Daoy (cell line): ENCODE data around the gene TLR1. TPM values are rescaled to one million over a fixed set of nuclear protein-coding genes. Genes with fewer than 3 reads are reported as not detected.
"Not testable (repeated sequence)": the region's sequence is repeated elsewhere in the genome, so short reads cannot be mapped to it uniquely, and the experiment has no call there.

ENCODE experiments used
- DNase-seq: peaks from one replicate; pipeline ENCODE4 v3.0.0-alpha.2; 2015; ENCODE audit warnings: low read depth
- total RNA-seq: library from RNA; depleted of rRNA; stranded (reverse); fragments of >200 nt; shearing (Covaris generic); gene quantifications from 2 replicates; pipeline ENCODE4 v1.2.3, GENCODE V29; 2014

The TLR1 gene
- total RNA-seq, 1 experiment from 2014 or later = 4.3 TPM

GRCh38 chr4:38807462-38807861 is 2.9 kb upstream of the TLR1 start:
- not testable (repeated sequence) for DNase-seq

- DNase-seq = not testable (repeated sequence)
Observed at GRCh38 chr4:38806251-38806650, 1.7 kb upstream of the TLR1 start.

DNA sequence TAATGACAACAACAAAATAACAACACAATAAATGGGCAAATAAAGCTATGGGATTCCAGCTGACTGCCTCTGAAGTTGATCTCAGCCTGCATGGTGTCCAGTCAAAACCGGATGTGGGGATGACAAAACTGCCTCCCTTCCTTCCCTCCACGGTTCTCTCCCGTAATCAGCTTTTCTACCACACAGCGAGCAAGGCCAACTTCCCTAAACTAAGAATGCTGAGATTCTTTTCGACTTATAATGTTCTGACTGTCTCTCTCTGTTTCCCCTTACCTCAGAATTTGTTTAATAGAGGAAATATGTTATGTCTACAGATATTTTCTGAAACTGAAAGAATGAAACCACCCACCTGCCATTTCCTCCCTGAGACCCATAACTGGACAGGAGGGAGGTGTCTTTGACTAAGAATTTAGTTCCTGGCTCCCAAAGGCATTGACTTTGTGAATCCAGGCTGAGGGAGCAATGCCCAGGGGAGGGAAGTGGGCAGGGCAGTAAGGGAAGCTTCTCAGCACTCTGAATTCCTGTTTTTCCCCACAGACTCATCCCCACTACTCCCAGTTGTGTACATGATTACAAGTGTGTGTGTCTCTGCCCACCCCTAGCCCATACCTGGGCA is 1.0 kb upstream of the TLR1 start:
- DNase-seq = peak; percentile 68

GRCh38 chr4:38803833-38804653 is 548 bp downstream of the TLR1 start:
- no peak for DNase-seq

GRCh38 chr4:38802561-38803355 is 1.8 kb downstream of the TLR1 start:
- DNase-seq = peak; percentile 8

- DNase-seq = no peak
Observed at GRCh38 chr4:38800961-38801450, 3.6 kb downstream of the TLR1 start.

DNA sequence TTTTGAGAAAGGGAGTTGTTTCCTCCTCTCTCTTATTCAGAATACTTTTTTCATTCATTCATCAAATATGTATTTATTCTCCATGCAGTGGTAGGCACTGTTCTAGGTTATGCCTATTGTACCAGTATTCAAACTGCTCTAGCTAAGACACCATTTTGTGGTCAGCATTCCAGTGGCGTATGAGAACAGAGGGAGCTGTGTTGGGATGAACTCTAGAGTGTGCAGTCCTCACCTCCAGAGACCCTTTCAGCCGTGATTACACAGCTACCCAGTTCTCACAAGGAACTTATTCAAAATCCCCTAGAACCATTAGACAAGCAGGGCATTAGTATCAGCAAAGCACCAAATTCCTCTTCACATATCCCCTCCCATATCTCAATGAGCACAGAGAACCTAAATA is 4.2 kb downstream of the TLR1 start:
- no peak for DNase-seq

GRCh38 chr4:38795087-38795486 is 9.5 kb downstream of the TLR1 start:
- DNase-seq = no peak

DNA sequence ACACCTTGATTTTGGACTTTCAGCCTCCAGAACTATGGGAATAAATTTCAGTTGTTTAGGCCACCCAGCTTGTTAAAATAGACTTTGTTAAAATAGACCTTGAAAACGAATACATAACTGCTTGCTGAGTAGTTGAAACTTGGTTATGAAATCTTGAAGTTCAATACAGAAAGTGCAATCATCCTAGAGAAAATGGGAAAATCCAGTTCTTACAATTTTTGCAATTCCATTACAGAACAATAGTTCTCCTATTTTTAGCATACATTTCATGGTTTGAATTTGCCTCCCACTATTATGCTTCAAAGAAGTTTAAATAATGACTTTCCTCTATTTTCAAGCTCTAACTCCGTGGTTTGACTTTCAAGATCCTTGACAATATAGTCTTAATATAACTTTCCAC is 10.5 kb downstream of the TLR1 start:
- no peak for DNase-seq

DNA sequence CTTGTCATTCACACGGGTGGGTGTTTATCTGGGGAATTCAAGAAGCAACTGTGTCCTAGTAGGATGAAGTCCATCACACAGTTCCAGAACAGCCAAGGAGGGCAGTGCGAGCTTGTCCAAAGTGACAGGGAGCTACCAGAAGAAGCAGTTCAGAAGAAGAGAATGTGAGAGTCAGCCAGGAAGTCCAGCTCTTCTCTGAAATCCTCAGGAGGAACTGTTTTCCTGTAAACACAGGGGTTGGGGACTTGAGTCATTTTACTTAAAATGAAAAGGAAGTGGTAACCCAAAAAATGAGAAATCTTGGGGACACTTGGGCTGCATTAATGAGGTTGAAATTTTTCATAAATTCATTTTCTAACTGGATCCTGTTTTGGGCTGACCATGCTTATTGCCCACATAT is 13.6 kb downstream of the TLR1 start:
- DNase-seq = no peak

DNA sequence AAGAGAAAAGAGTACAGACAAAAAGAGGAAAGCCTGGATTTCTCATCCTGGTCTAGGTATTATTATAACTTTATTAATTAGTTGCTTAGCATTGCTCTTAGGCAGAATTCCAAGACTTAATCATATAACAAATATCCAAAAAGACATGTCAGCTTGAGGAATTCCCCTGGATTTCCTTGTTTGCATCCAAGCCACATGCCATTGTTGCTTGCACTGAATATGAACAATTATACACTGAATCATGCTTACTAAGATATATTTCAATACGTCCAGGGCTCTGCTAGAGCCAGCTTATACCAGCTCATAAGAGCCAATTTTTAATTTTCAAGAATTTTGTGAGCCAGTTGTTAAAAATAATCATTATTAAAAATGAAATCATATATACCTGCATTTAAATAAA is 16.3 kb downstream of the TLR1 start:
- DNase-seq = peak; percentile 29

- no peak for DNase-seq
Observed at GRCh38 chr4:38787693-38788092, 16.9 kb downstream of the TLR1 start.

DNA sequence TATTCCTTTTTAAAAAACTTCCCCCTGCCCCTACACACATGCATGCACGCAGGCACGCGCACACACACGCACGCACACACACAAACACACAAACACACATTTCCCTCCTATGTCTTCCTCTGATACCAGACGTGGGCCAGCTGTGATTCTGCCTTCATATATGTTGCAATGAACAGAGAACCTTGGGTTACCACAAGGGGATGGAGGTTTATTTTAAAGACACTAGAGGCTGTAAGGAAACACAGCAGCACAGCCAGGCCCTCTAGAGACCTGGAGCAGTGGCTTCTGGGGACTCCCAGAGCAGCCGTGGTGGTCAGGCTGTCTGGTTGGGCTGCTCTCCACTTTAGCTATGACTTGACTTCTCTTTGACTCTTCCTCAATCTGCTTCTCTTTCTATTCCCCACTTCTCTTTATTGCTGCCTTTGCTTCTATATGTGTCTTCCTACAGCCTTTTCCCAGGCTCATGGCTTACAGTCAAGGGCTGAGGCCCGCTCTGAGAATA is 18.6 kb downstream of the TLR1 start:
- DNase-seq = no peak

DNA sequence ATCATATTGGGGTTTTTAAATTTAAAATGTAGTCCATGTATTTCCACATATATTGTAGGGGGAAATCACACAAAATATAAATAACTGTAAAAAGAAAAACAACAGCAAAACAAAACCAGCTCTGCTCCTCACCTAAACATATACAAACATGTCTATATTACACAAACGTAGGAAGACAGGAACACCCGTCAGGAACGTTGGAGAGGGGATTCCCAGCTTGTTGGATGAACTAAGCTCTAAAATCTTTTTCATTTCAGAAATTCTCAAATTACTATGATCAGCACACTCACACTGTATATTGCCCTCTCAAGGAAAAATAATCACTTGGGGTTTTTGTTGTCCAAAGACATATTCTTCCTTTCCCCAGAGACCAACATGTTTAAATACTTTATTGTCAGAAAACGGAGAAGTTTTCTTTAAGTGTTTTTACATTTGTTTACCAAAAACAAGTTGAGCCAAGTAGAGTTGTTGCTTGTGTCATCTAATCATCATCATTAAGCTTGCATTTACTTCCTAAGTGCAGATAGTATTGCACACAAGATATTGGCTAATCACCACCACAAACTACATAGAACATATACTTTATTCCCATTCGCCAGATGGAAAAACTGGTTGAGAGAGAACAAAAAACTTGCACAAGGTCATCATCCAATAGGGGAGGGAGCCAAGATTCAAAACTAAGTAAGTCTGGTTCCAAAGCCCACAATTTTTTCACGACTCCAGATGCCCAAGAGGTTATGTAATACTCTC is 19.4 kb downstream of the TLR1 start:
- no peak for DNase-seq

DNA sequence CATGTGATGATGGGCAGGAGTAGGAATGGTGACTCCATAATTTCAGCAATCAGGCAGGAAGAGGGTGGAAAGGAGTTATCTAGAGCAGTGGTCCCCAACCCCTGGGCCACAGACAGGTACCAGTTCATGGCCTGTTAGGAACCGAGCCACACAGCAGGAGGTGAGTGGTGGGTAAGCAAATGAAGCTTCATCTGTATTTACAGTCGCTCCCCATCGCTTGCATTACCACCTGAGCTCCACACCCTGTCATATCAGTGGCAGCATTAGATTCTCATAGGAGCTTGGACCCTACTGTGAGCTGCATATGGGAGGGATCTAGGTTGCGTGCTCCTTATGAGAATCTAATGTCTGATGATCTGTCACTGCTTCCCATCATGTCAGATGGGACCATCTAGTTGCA is 20.4 kb downstream of the TLR1 start:
- DNase-seq = no peak

DNA sequence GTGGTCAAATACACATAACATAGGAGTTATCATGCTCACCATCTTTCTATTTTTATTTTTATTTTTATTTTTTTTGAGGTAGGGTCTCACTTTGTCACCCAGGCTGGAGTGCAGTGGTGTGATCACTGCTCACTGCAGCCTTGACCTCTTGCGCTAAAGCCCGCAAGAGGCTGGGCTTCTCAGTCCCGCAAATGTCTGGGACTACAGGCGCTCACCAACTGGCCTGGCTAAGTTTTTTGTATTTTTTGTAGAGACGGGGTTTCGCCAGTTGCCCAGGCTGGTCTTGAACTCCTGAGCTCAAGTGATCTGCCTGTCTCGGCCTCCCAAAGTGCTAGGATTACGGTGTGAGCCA is 21.5 kb downstream of the TLR1 start:
- no peak for DNase-seq

- peak; percentile 36 for DNase-seq
Observed at GRCh38 chr4:38782452-38783108, 22.0 kb downstream of the TLR1 start, which contains the start of gene TLR10. TSS of gene TLR10 (minus strand) at chr4:38782990. CDS start at chr4:38775590, 7,400 bp downstream.

- no peak for DNase-seq
Observed at GRCh38 chr4:38781854-38782261, 22.7 kb downstream of the TLR1 start.

GRCh38 chr4:38780833-38781484 is 23.6 kb downstream of the TLR1 start:
- no peak for DNase-seq

DNA sequence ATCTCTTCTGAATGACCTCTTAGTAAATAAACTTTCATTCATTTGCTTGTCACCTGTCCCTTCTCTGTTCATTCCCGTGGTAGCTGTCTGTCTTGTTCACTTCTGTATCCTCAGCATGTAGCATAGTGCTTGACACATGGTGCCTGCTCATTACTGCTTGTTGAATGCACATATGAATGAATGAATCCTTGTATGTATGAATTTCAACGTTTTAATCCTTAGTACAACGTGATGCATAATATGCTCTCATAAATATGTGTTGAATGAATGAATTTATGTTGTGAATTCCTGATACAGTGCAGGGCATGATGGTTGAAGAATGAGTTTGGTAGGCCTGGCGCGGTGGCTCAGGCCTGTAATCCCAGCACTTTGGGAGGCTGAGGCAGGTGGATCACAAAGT is 24.8 kb downstream of the TLR1 start:
- no peak for DNase-seq
